NCI-H187 treated with DMSO at 0.1 percent for 48 hours (cell line): ENCODE measurements around the gene PSTPIP1.

ENCODE experiments used
- DNase-seq: peaks from one replicate; lab custom pipeline; 2025; lab: John Stamatoyannopoulos, UW

The PSTPIP1 gene

DNA sequence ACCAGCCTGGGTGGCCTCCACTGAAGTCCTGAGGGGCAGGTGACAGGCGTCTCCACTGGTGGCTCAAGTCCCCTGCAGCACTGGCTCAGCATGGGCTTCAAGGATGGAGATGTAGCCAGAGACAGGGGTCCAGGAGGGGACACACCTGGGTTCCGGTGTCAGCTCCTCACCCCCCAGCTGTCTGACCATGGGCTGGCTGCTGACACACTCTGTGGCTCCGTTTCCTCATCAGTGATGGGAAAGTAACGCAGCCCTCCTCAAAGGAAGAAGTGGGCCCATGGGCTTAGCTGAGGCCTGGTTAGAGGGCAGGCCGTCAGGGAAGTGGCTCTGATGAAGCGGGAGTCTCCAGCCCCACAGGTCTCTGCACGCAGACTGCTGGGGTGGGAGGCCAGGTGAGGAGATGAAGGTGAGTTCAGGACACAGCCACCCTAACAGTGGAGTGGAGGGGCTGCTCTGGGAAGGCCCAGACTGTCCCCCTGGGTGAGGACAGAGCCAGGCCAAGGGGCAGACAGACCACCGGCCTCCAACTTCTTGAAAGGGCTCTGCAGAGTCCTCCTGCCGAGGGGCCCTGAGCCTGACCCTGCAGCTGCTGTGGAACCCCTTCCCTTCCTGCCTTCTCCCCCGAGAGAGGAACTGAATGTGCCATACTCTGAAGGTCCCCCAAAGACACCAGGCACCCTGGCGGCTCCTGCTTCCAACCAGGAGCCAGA is 24.0 kb downstream of the PSTPIP1 start:
- DNase-seq, result no peak

DNA sequence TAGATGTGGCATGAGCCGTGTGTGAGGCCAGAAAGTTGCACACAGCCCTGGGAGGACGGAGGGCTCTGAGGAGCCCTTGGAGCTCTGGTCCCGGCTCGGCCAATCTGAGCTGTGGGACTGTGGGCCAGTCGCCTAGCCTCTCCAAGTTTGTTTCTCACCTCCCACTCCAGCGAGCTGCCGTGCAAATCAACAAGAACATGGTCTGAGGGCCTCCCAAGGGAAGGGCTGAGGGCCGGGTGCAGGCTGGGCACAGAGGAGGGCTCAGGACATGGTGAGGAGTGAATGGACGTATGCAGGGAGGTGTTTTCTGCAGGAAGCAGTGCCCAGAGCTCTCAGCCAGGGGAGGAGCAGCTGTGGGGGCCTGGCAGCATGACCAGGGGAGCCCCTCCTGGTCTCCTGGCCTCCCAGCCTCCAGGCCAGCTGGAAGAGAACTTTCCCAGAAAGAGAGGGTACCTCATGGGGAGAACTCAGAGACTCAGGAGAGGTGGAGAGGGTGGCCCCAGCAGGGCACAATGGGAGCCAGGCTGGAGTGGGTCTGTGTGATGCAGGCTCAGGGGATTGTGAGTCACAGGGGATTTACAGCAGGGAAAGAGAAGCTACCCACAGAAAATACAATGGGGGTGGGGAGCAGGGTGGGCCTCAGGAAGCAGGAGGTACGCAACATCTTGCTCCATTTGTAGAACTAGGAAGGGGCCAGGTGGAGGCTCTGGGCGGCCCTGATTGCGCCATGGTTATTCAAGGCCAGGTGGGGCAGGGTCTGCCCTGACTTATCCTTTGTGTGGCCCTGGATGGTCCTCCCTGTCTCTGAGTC is 24.8 kb downstream of the PSTPIP1 start:
- no peak for DNase-seq

DNA sequence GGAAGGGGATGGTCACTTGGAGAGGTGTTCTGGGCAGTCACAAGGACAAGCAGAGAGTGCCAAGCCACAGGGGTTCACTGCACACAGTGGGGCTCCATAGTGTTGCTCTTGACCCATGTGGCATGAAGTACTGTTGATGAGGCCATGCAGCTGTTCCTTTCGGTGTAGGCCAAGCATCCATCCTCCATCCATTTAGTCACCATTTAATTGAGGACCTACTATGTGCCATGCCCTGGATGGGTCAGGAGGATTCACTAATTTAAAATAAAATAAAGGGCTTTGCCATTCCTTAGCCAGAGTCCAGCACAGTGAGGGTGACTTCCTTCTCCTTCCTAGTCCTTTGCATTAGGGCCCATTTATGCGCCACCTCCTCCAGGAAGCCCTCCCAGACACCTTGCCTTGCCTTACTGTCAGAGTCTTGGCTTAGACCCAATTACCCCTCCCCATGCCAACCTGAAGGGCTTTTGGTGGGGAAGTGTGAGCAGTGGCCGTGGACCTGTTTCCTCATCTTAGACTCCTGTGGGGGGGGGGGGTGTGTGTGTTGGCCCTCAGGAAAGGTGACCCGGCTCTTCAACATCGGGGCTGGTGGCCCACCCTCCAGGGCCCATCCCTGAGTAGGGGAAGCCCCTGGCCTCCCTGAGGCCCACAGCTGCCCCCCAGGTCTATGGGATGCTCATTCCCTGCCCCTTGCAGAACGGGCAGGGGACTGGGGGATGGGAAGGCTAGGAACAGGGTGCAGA is 25.6 kb downstream of the PSTPIP1 start:
- no peak for DNase-seq

DNA sequence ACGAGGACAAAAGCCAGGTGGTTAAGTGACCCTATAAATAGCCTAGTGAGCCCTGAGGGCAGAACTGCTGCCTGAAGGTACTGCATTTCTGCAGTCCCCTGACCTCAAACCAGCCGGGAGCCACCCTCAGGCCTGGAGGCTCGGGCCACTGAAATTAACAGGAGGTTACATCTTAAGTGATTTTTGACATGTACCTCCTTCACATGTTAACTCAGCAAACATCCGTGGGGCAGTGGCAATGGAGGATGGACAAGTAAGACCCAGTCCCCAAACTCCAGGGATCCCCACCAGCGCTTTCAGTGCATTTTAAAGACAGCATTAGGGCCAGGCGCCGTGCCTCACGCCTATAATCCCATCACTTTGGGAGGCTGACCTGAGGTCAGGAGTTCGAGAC is 26.2 kb downstream of the PSTPIP1 start:
- no peak for DNase-seq

DNA sequence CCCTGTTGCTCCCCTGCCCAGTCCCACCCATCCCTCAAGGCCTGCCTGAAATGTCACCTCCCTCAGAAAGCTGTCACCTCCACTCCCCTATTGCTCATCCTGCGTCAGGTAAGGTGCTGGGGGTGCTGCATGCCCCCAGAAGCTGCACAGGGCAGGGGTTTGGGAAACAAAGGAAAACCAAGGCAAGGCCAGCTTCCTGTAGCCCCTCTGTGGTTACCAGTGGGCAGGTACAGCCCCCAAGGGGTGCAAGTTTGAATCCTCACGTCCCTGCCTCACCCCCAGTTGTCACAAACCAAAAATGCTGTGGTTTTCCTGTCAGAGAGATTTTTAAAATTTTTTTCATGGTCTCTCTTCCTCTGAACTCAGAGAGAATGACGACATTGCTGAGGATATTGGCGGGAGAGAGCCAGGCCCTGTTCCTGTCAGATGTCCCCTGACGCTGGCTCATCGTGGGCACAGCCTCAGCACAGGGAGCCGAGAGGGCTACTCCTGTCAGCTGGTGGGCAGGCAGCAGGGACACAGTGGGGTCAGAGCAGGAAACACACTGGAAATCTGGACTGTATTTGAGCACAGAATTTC is 27.0 kb downstream of the PSTPIP1 start:
- DNase-seq, result no peak

DNA sequence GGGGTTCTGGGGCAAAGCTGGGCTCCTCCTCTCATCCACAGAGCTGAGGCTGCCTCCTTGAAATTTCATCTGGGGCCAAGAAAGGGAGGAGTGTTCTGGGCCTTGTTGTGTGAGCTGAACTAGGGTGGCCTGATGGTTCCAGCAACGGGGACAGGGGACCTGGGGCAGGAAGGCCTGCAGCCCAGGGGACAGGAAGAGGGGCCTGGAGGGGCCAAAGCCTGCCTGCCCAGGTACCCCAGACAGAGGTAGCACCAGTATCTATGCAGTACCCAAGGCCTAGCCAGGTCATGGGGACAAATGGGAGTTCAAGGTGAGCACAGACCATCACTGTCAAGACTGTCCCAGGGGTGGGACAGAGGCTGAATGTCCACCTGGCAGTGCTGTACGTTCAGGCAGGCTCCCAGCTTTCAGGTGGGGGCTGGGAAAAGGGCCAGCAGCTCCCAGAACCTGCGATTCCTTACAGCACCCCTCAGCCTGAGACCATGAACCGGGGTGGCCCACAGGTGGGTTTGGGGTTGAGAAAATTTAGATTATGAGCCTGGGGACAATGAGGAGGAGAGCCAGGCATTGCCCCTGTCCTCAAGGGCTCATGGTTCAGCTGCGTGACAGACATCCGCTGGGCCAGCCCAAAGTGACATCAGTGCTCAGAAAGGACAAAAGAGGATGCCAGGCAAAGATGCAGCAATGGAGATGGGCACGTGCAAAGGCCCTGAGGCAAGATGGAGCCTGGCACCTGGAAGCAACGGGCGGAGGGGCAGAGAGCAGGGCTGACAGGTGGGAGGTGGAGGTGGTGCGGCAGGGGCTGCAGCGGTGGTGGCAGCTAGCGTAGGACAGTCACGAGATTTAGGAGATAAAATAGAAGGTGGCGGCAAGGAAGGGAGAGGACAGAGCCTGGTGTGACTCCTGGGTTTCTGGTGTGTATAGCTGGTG is 28.0 kb downstream of the PSTPIP1 start:
- DNase-seq, result no peak

DNA sequence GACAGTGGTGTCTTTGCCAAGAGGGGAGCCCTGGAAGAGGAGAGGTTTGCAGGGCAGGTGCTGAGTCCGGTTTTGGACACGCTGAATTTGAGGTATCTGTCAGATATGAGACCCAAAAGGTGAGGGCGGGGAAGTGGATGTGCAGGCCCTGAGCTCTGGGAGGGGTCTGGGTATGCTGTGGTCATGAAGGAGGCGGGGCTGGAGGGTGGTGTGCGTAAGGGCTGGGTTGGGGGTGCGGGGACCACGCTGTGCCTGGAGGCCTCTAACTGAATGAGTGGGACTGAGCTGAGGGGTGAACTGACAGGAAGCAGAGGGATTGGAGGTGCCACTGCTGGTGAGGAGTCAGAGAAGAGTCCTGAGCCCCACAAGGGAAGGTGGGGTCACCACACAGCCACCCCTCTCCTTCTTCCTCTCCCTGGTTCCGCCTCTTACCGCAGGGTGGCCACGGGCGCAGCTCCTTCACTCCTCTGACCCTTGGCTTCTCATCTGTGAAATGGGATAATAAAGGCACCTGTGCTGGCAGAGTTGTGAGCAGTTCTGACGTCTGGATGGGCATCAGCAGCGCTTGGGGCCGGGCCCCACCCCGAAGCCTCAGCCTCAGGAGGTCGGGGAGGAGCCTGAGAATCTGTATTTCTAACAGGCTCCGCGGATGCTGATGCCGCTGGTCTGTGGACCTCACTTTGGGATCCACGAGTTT is 28.8 kb downstream of the PSTPIP1 start:
- no peak for DNase-seq

DNA sequence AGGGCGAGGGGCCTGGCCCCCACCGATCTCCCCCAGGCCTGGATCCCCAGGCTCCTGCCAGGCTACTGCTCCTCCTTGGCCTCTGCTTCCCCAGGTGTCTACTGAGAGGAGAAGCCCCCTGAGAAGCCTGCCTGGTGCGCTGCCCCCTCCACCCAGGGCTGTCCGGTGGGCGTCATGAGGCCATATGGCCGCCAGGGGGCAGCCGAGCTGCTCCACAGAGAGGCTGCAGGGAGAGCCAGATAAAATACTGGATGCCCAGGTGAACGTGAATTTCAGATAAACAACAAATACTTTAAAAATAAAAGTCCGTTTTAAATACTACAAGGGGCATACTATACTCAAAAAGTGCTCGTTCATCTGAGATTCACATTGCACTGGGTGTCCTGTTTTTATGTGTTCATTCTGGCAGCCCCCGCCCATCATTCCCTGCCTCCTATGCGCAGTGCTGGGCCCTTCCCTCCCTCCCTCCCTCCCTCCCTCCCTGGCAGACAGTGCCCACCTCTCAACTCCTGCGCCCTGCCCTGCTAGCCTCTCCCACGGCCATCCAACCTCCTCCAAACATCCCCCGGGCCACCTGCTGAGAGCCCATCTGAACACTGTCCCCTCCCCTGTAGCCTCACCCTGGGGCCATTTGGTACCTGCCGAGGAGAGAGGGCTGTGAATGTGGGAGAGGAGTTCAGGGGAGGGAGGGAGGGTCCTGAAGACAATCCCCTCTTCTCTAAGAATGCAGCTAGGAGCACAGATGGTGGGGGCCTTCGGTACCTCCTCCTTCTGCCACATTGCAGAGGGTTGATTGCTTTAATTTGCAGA is 29.6 kb downstream of the PSTPIP1 start:
- DNase-seq, result no peak

DNA sequence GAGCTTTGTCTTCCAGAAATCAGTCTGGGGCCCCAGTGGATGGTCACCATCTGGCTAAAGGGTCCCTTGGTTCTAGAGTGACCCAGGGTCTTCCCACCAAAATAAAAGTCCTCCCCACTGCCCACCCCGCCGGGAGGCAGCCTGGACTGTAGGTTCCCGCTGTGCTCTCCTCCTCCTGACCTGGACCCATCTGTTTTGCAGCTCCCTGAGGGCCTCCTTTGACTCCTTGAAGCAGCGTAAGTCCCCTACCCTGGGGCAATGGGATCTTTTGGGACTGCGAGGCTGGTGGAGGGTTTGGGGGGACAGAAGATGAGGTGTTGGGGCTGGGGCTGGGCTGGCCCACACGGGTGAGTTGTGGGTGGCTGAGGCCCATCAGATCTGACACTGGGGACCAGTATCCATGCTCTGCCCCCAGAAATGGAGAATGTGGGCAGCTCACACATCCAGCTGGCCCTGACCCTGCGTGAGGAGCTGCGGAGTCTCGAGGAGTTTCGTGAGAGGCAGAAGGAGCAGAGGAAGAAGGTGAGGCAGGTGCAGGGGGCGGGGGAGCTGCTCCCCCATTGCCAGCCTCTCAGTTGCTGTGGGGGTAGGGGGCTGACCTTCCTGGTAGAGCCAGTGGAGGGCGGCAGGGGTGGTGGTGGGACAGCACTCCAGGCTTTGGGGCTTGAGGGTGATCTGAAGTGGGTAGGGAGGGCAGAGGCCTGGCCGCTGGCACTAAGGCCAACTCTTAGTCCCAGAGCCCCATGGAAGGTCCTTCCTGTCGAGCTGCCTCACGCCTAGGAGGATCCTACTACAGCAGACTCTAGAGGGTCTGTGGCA is 30.4 kb downstream of the PSTPIP1 start:
- DNase-seq, result no peak

DNA sequence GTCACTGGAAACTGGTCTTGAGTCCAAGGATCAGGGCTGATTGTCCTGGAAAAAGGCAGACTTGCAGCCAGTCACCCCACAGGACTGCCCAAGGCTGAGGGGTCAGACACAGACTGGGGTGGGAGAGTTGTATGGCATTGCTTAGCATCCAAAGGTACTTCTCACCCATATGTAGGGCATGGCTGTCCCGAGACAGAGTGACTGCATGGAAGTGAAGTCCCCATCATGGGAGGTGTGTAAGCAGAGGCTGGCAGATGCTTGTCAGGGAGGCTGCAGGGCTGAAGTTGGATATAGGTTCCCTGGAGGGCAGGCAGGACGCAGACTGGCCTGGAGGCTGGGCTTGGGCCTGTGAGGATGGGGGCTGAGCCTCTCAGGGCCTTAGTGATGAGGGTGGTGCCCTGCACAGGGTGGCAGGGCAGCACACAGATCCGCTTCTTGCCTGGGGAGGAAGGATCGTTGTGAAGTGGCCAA is 31.1 kb downstream of the PSTPIP1 start:
- no peak for DNase-seq

DNA sequence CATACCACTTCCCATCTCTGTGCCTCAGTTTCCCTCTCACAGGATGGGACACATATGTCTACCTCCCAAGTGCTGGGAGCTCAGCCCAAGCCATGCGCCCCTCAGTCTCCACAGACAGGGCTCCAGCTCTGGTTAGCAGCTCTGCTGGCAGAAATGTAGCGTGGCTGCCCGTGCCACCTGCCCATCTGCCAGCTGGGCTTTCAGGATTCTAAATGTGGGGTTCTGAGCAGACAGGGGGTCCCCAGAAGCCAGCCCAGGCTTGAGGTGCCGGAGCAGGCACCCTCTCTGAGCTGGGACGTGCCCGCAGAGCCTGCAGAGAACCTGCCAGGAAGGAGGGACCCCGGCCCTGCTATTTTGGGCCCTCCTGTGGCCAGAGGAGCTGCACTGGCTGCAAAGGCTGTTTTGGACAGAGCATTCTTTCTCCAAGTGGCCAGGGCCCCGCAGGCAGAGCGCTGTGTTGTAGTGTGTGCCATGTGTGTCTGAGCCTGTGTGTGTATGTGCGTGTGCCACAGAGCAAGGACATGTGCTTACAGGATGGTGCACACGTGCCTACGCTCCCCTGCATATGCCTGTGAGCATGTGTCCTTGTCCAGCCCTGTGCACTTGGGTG is 31.7 kb downstream of the PSTPIP1 start:
- no peak for DNase-seq

DNA sequence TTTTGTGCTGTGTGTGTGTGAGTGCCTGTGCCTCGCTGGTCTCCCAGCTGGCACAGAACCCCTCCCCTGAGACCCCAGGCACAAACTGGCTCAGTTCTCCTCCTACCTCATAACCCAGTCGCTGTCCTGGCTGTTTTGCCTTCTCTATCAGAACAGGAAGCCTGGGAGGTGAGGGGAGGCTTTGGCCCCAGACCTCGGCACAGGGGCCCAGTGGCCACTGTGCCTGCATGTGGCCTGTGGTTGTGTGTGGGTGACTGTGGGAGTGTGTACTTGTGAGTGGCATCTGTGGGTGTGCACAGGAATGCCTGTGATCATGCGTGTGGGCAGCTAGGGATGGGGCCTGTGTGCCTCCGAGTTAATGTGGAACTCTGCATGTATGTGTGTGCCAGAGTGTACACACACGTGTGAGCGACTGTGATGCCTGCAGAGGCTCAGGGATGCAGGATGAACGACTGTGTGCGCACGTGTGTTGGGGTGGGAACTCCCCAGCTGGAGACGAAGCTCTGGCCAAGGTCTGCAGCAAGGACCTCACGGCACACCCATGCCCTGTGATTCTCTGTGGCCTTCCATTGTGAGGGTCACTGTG is 32.3 kb downstream of the PSTPIP1 start:
- DNase-seq, result no peak

DNA sequence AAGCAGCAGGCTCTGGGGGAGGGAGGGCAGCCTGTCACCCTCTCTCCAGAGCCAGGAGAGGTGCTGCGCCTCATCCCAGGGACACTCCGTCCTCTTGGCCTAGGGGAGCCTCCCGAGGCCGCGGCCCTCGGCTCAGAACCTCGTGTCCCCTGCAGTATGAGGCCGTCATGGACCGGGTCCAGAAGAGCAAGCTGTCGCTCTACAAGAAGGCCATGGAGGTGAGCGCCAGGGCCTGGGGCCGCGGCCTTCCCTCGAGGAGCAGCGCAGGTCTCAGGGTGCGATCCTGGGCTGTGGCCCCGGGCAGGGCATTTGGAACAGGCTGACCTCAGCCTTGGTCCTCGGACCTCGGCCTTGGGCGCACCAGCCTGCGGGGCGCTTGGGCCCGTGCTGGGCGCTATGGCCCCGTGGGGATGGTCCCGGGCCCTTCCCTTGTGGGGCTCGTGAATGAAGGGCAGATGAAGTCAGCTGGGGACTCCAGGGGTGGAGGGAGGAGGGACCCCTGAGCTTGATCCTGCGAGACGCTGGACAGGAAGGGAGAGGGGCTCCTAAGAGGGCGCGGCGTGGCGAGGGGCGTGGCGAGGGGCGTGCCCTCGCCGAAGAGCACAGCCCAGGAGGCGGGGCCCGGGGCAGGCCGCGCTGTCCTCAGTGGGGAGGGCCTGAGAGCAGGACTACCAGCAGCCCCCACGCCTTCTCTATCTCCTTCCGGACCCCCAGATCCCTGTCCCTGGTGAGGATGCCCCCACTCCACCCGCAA is 32.9 kb downstream of the PSTPIP1 start:
- no peak for DNase-seq

DNA sequence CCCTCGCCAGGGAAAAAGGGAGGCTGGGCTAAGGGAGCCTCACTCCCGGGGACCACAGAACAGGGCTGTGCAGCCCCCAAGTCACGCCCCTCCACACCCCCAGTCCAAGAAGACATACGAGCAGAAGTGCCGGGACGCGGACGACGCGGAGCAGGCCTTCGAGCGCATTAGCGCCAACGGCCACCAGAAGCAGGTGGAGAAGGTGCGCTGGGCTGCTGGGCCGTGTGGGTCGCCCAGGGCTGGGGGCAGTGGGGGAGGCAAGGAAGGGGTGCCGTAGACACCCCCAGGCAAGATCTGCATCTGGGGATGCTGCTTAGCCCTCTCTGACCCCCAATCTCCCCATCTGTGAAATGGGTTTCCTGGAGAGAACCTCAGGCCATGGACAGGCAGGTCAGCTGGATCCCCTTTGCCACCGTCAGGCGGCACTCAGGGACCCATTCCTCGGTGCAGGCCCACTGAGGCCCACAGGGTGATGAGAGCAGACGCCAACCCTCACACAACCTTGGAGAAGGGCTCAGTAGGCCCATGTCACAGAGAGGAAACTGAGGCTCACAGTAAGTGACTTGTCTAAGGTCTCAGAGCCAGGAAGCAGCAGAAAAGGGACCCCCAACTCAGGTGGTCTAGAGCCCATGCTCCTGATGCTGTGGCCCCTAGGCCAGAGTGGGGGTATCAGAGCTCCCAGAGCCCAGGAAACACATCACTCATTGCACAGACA is 33.7 kb downstream of the PSTPIP1 start:
- no peak for DNase-seq

DNA sequence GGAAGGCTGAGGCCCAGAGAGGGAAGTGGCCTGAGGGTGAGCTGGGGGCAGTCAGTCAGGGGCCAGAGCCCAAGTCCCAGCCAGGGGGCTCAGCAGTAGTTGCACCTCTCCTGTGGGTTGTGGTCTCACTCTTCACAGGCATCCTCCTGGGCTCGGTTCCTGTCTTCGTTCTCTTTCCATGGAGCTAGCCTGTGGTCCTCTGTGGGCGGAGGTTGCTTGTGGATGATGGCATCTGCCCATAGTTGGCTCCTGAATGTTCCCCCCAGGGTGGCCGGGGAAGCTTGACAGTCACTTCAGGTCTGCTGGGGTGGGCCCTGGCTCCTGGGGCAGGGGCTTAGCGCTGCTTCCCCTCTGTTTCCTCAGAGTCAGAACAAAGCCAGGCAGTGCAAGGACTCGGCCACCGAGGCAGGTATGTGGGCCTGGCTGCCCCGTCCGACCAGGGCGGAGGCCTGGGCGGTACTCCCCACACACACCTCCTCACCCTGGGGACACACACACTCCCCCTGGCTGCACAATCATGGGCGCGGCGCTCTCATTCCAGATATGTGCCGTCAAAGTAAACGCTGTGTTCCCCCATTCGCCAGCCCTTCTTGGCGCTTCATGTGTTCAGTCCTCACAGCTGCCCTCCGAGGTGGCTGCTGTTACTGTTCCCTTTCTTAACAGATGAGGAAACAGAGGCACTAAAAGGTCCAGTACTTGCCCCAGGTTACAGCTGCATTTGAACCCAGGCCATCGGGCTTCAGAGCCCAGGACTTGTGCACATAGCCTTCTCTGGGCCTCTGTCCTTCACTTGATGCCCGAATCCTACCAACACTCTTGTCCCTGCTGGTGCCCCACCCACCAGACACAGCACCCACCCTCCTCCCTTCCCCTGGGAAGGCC is 34.5 kb downstream of the PSTPIP1 start:
- no peak for DNase-seq
